Amniotic epithelial cell (primary cell): Measurements from ENCODE around the gene DDX24.

Experiments used
- DNase-seq: peaks from one replicate; pipeline ENCODE4 v3.0.0-alpha.2; 2010; ENCODE audit warnings: low read depth

Gene DDX24

DNA sequence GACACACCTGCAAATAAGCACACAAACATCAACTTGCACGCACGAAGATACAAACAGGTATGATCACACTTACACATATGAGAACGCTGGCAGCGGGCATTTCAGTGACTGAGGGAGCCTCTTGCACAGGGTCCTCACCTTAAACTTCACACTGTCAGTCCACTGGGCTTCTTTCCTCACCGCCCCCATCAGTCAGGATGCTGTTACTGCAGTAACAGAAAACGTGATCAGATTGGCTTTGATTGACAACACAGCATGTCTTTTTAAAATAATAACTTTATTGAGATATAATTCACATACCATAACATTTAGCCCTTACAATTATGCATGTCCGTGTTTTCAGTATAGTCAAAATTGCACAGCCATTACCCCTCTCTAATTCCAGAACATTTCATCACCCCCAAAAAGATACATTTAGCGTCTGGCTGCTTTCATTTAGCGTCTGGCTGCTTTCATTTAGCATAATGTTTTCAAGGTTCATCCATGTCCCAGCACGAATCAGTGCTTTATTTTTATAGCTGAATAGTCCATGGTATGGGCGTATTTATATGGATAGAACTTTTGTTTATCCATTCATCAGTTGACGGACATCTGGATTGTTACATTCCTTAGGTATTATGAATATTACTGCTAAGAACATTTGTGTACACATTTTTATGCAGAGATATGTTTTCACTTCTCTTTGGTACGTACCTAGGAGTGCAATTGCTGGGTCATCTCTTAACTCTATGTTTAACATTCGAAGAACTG is 75.5 kb downstream of the DDX24 start:
- no peak for DNase-seq

DNA sequence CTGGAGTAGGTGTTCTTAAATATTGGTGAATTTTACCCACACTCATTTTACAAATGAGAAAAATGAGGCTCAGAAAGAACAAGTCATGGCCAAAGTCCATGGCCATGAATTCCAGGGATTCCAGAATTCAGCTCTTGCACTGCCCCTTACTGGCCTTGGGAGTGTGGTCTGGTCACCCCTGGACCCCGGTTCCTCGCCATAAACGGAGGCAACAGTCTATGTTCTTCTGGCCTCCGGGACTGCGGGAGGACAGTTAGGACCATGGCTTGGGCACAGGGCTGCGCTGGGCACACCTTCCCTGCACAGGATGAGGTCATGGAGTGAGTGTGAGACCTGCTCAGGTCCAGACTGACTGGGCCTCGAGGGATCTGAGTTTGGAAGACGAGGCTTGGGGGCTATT is 77.0 kb downstream of the DDX24 start:
- DNase-seq: no peak

DNA sequence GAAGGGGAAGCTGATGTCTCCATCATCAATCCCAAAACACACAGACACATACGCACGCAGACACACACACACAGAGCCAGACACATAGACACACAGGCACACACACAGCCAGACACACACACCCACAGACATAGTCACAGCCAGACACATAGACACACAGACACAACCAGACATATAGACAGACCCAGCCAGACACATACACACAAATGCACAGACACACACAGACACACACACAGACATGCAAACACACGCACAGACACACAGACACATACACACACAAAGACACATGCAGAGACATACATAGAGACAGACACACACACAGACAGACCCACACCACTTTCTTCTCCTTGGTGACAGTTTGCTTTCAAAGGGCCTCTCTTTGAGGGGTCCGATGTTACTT is 77.6 kb downstream of the DDX24 start:
- no peak for DNase-seq

DNA sequence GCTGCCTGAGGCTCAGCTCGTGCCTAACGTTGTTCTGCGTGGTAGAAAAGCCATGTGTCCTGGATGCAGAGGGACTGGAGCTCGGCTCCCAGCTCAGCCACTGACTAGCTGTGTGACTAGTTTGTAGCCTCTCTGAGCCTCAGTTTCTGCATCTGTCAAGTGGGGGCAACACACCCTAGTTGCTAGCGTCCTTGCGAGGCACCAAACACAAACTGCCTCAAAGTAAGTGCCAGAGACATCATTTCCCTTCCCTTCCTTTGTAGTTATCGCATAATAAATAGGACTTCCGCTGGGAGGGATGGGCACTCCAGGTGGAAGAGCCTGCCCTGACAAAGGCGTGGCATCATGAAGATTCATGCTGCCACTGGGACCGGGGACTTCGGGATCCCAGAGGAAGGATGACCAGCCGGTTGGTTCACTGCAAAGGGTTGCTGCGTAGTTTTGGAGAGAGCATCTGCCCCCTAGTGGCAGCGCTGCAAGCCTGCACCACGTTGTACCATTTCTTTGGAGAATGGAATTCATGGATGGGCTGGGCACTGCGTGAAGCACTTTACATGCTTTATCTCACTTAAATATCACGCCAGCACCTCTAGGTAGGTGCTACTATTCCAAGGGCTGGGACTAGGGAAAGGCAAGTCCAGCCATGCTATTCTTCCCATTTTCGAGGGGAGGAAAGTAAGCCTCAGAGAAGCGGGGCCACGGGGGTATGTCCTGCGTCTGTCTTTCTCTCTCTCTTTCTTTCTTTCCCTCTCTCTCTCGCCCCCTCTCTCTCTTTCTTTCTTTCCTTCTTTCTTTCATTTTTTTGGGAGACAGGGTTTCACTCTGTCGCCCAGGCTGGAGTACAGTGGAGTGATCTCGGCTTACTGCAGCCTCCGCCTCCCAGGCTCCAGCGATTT is 79.3 kb downstream of the DDX24 start:
- DNase-seq: peak; percentile 50

DNA sequence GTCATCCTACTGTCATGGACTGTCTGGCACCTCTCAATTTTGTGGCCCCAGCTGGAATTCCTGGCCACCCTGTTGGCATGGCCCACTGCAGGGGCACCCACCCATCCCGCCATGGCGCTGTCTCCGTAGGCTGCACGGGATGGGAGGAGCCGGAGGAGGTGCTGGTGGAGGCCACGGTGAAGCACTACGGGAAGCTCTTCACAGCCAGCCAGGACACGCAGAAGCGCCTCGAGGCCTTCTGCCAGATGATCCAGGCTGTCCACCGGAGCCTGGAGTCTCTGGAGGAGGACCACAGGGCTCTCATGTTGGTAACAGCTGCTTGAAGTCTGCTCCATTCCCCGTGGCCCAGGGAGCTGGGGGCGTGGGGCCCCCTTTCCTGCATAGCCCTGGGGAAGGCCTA is 80.0 kb downstream of the DDX24 start:
- DNase-seq: no peak

DNA sequence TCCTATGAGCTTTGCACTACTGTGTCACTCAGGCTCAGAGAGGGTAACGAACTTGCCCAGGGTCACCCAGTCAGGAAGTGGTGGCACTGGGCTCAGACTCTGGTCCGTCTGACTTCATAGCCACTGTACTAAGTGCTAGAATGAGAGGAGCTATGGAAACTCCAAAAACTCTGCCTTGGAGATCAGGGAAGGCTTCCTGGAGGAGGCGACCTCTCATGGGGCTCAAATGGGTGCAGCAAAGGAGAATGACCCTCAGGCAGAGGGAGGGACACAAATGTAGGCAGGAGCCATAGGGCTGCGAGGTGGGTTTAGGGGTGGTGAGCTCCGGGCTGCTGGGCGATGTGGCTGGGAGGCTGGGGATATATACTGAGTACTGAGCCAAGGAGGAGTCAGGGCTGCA is 80.7 kb downstream of the DDX24 start:
- no peak for DNase-seq

DNA sequence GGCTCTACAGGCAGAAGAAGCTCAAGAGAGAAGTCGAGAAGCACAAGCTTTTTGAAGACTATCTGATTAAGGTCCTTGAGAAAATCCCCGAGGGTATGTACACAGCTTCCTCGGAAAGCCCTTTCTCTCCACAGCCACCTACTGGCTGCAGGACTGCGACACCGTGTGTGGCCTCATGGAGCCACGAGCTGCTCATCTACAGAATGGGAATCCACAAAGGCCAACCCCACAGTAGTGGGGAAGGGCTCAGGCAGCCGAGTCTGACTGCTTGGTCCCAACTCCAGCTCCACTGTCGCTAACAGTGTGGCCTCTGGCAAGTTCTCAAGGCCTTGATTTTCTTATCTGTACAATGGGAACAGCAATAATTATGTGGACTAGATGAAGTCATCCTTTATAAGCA is 81.4 kb downstream of the DDX24 start:
- DNase-seq: no peak

DNA sequence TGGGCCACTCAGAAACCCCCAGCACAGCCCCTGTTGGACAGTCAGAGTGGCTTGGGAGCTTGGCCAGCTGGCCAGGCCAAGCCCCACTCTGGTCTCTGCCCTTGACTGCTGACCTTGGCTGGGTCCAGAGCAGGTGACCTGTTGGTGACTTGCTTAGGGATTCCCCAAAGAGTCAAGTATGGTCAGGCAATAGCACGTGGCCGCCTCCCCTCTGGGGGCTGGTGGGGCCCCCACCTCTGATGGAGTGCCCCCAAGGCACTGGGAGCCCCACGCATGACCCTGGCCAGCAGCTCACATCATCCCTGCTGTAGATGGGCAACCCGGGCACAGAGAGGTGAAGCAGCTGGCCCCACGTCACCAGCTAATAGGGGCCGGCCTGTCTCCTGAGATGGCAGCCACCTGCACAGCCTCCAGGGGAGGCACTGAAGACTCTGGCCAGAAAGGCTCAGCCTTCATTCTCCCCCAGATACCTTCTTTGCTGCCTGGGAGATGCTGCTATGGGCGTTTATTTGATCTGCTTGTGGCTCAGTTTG is 82.1 kb downstream of the DDX24 start:
- DNase-seq: no peak
